ENCODE measurements around the gene CNPY4.
A peak's percentile ranks its signal among the peaks of the same experiment; 100 is the strongest.

CNPY4 gene

GRCh38 chr7:100170101-100170897 is 50.9 kb downstream of the CNPY4 start:
- DNase-seq: no peak

- DNase-seq: peak; percentile 45
These were observed 51.8 kb downstream of the CNPY4 start for GRCh38 chr7:100171087-100171681.

GRCh38 chr7:100171840-100172239 is 52.4 kb downstream of the CNPY4 start:
- no peak for DNase-seq

GRCh38 chr7:100173806-100174495 is 54.5 kb downstream of the CNPY4 start:
- DNase-seq: no peak

- no peak for DNase-seq
These were observed 55.1 kb downstream of the CNPY4 start for GRCh38 chr7:100174582-100174981.
